Immature natural killer cell (primary cell): Measurements from ENCODE around the gene PCDHA12. TPM values are rescaled to one million over a fixed set of nuclear protein-coding genes. Genes with fewer than 3 reads are reported as not detected.
A peak's percentile ranks its signal among the peaks of the same experiment; 100 is the strongest.
"Not testable (repeated sequence)": the region's sequence is repeated elsewhere in the genome, so short reads cannot be mapped to it uniquely, and the experiment has no call there.

Source experiments
- DNase-seq, 3 donors: peaks; one replicate each; pipeline ENCODE4 v3.0.0; 2022; ENCODE audit warnings: mixed read lengths in 1 of 3
- H3K27ac Mint-ChIP-seq, 6 donors: one replicate each; pipeline ENCODE4 v1.8.0; 2020; ENCODE audit warnings: mixed read lengths in 6 of 6, mild to moderate bottlenecking in 5 of 6, inconsistent platforms in 4 of 6, moderate library complexity in 3 of 6
- H3K27me3 Mint-ChIP-seq, 3 donors: one replicate each; pipeline ENCODE4 v1.8.0; 2020 to 2021; ENCODE audit warnings: low read depth in 3 of 3, mild to moderate bottlenecking in 3 of 3, mixed read lengths in 3 of 3, moderate library complexity in 3 of 3, inconsistent platforms in 1 of 3
- H3K36me3 Mint-ChIP-seq, 3 donors: one replicate each; pipeline ENCODE4 v1.8.0; 2020; ENCODE audit warnings: mixed read lengths in 3 of 3, inconsistent platforms in 2 of 3, mild to moderate bottlenecking in 2 of 3
- H3K4me1 Mint-ChIP-seq, 2 donors: one replicate each; pipeline ENCODE4 v1.8.0; 2020; ENCODE audit warnings: inconsistent platforms in 2 of 2, mild to moderate bottlenecking in 2 of 2, mixed read lengths in 2 of 2, moderate library complexity in 1 of 2
- H3K4me3 Mint-ChIP-seq, 5 donors: one replicate each; pipeline ENCODE4 v1.8.0; 2020; ENCODE audit warnings: mild to moderate bottlenecking in 5 of 5, mixed read lengths in 5 of 5, inconsistent platforms in 3 of 5, moderate library complexity in 3 of 5
- H3K9me3 Mint-ChIP-seq, 6 donors: one replicate each; pipeline ENCODE4 v1.8.0; 2020; ENCODE audit warnings: mild to moderate bottlenecking in 6 of 6, mixed read lengths in 6 of 6, inconsistent platforms in 4 of 6, moderate library complexity in 3 of 6
- polyA plus RNA-seq, 3 donors: library from polyadenylated mRNA; unstranded; fragments of 300-500 nt; fragmentation: Illumina TruSeq; gene quantifications; one replicate each; pipeline ENCODE4 v1.2.3, GENCODE V29; 2021

The PCDHA12 gene
- polyA plus RNA-seq, 3 donors from 2014 or later: not detected

DNA sequence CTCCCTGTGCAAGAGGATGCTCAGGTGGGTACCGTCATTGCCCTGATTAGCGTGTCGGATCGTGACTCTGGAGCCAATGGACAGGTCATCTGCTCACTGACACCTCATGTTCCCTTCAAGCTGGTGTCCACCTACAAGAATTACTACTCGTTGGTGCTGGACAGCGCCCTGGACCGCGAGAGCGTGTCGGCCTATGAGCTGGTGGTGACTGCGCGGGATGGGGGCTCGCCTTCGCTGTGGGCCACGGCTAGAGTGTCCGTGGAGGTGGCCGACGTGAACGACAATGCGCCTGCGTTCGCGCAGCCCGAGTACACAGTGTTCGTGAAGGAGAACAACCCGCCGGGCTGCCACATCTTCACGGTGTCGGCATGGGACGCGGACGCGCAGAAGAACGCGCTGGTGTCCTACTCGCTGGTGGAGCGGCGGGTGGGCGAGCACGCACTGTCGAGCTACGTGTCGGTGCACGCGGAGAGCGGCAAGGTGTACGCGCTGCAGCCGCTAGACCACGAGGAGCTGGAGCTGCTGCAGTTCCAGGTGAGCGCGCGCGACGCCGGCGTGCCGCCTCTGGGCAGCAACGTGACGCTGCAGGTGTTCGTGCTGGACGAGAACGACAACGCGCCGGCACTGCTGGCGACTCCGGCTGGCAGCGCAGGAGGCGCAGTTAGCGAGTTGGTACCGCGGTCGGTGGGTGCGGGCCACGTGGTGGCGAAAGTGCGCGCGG, 1.6 kb downstream of the PCDHA12 start:
- not testable (repeated sequence) for H3K27ac Mint-ChIP-seq, DNase-seq, H3K4me1 Mint-ChIP-seq, H3K4me3 Mint-ChIP-seq
- Mint-ChIP-seq H3K9me3 (peaks cover 9 to 70% (median 23%) of the 10 kb centered on the region in 6 donors), H3K36me3 (peaks cover 0 to 10% (median 3%) of the 10 kb centered on the region in 3 donors), H3K27me3 (peaks cover 6 to 29% (median 18%) of the 10 kb centered on the region in 3 donors)

GRCh38 chr5:140877262-140877581, 2.1 kb downstream of the PCDHA12 start:
- no peak overlapping the region for H3K4me3 Mint-ChIP-seq
- peaks cover 6 to 33% (median 18%) of the 10 kb centered on the region in 3 donors for H3K27me3 Mint-ChIP-seq
- peaks cover 6 to 71% (median 23%) of the 10 kb centered on the region in 6 donors for H3K9me3 Mint-ChIP-seq

DNA sequence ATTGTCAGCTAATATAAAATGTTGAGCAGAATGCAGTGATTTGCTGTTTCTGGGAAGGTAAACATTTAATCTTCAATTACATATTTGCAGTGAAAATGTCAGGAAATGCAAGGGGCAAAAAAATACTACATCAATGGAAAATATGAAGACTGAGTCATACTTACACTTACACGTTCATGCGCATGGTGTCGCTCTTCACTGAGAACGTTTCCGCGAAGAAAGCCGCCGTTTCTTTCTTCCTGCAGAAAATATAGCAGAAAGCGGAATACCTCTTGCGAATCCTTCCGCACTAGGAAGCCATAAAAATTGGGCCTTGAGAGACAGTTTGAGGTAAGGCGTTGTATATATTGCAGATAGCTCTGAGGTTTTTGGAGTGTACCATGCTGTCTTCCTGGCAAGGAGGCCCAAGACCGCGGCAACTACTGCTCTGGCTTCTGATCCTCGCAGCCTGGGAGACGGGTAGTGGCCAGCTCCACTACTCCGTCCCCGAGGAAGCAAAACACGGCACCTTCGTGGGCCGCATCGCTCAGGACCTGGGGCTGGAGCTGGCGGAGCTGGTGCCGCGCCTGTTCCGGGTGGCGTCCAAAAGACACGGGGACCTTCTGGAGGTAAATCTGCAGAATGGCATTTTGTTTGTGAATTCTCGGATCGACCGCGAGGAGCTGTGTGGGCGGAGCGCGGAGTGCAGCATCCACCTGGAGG, 6.9 kb downstream of the PCDHA12 start, which contains the start of gene PCDHA13:
Gene PCDHA13, plus strand, starts transcription at position 236 of the 702 bp plus-strand sequence. Its CDS starts 145 bp downstream, at position 381.
- Mint-ChIP-seq H3K36me3 (peaks cover 0 to 11% (median 0%) of the 10 kb centered on the region in 3 donors), H3K4me1 (no peaks in the 10 kb centered on the region), H3K27ac (no peak within 1 kb of the TSS), H3K4me3 (peak within 1 kb of the TSS in 1 of 5 donors; percentile 13), H3K27me3 (peaks cover 2 to 17% (median 10%) of the 10 kb centered on the region in 3 donors), H3K9me3 (peaks cover 6 to 65% (median 17%) of the 10 kb centered on the region in 6 donors)
- DNase-seq: no peak

More at GRCh38 chr5:140877262-140877581, 2.1 kb downstream of the PCDHA12 start:
- H3K27ac Mint-ChIP-seq: no peak overlapping the region
- no peak for DNase-seq
- peaks cover 0 to 11% (median 0%) of the 10 kb centered on the region in 3 donors for H3K36me3 Mint-ChIP-seq
- H3K4me1 Mint-ChIP-seq: no peaks in the 10 kb centered on the region

GRCh38 chr5:140882591-140882899, 7.4 kb downstream of the PCDHA12 start:
- peaks cover 0 to 11% (median 0%) of the 10 kb centered on the region in 3 donors for H3K36me3 Mint-ChIP-seq
- no peak for DNase-seq
- peaks cover 8 to 67% (median 19%) of the 10 kb centered on the region in 6 donors for H3K9me3 Mint-ChIP-seq
- H3K4me3 Mint-ChIP-seq: no peak overlapping the region
- H3K27me3 Mint-ChIP-seq: peaks cover 2 to 17% (median 10%) of the 10 kb centered on the region in 3 donors
- H3K27ac Mint-ChIP-seq: no peak overlapping the region
- H3K4me1 Mint-ChIP-seq: no peaks in the 10 kb centered on the region

DNA sequence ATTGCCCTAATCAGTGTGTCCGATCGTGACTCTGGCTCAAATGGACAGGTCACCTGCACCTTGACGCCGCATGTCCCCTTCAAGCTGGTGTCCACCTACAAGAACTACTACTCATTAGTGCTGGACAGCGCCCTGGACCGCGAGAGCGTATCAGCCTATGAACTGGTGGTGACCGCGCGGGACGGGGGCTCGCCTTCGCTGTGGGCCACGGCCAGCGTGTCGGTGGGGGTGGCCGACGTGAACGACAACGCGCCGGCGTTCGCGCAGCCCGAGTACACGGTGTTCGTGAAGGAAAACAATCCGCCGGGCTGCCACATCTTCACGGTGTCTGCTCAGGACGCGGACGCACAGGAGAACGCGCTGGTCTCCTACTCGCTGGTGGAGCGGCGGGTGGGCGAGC, 8.3 kb downstream of the PCDHA12 start:
- H3K4me1 Mint-ChIP-seq: no peaks in the 10 kb centered on the region
- peaks cover 0 to 11% (median 0%) of the 10 kb centered on the region in 3 donors for H3K36me3 Mint-ChIP-seq
- H3K27me3 Mint-ChIP-seq: peaks cover 2 to 17% (median 8%) of the 10 kb centered on the region in 3 donors
- H3K27ac Mint-ChIP-seq: no peak overlapping the region
- DNase-seq: no peak
- H3K9me3 Mint-ChIP-seq: peaks cover 8 to 61% (median 16%) of the 10 kb centered on the region in 6 donors
- no peak overlapping the region for H3K4me3 Mint-ChIP-seq

- Mint-ChIP-seq H3K36me3 (peaks cover 0 to 11% (median 0%) of the 10 kb centered on the region in 3 donors), H3K27me3 (peaks cover 2 to 17% (median 8%) of the 10 kb centered on the region in 3 donors), H3K4me3 (no peak overlapping the region), H3K4me1 (no peaks in the 10 kb centered on the region), H3K27ac (no peak overlapping the region), H3K9me3 (peaks cover 5 to 54% (median 16%) of the 10 kb centered on the region in 6 donors)
- DNase-seq: no peak
Measured at GRCh38 chr5:140883927-140884697, 9.0 kb downstream of the PCDHA12 start.

- peaks cover 1 to 5% (median 4%) of the 10 kb centered on the region in 3 donors for H3K27me3 Mint-ChIP-seq
- DNase-seq: no peak
- H3K9me3 Mint-ChIP-seq: peaks cover under 1 to 17% (median 12%) of the 10 kb centered on the region in 6 donors
- H3K4me1 Mint-ChIP-seq: no peaks in the 10 kb centered on the region
- H3K27ac Mint-ChIP-seq: no peak overlapping the region
- H3K4me3 Mint-ChIP-seq: no peak overlapping the region
- no peaks in the 10 kb centered on the region for H3K36me3 Mint-ChIP-seq
Measured at GRCh38 chr5:140916325-140916724, 41.2 kb downstream of the PCDHA12 start.

DNA sequence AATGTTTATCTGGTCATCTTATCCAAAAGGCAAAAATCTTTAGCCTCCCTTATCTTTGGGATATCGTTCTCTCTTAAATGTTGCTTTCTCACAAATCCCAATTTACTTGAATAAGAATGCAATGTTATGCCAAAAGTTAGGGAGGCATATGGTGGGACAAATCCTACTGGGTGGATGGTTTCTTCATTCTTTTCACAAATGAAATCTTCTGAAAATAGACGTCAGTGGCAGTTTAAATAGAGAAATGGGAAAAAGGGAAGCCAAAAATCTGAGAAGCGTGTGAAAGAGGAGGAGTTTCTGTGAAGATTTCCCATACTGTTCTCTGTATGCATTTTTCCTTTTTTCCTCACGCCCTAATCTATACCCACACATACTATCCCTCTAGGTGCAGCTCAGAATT, 48.5 kb downstream of the PCDHA12 start:
- H3K4me1 Mint-ChIP-seq: peaks cover 6 to 8% of the 10 kb centered on the region in 2 donors
- H3K27ac Mint-ChIP-seq: no peak overlapping the region
- no peak for DNase-seq
- H3K9me3 Mint-ChIP-seq: peaks cover 1 to 38% (median 7%) of the 10 kb centered on the region in 6 donors
- no peak overlapping the region for H3K4me3 Mint-ChIP-seq
- H3K27me3 Mint-ChIP-seq: peaks cover 7 to 20% (median 14%) of the 10 kb centered on the region in 3 donors
- H3K36me3 Mint-ChIP-seq: no peaks in the 10 kb centered on the region

DNA sequence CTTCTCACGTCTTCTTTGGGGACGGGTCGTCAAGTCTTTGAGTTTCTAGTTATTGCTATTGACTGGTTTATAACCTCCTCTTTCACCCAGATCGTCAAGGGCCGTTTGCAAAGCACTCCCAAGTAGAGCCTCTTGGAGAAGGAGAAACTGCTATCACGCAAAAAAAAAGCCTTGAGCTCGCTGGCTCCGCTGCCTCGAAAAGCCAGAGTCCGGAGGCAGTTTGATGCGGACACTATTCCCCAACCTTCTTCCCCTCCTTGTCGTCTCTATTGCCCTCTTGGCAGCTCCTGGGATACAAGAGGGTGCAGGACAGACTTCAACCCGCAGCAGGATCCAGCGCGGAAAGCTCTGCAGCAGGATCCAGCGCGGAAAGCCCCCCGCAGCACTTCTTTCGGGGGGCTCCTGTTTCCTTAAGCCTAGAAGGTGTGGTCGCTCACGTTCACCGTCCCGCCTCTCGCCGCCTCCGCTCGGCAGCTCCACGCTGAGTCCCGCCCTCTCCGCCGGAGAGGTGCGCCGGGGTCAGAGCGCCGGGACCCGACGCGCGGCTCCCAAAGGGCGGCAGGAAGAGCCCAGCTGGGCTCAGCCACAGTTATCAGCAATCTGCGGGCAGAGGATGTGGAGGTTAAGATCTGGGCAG, 50.8 kb downstream of the PCDHA12 start, which contains the start of gene PCDHAC1:
Gene PCDHAC1, plus strand, starts transcription at position 494 of the 637 bp plus-strand sequence. CDS start 594 bp downstream, outside the sequence.
- Mint-ChIP-seq H3K27ac (no peak within 1 kb of the TSS), H3K4me3 (peak within 1 kb of the TSS; percentile 50 to 64 (median 54)), H3K9me3 (peaks cover 3 to 48% (median 6%) of the 10 kb centered on the region in 6 donors), H3K27me3 (peaks cover 7 to 21% (median 12%) of the 10 kb centered on the region in 3 donors), H3K4me1 (peaks cover 6 to 8% of the 10 kb centered on the region in 2 donors), H3K36me3 (no peaks in the 10 kb centered on the region)
- no peak for DNase-seq

GRCh38 chr5:140926443-140927227, 51.5 kb downstream of the PCDHA12 start:
- peak overlapping the region; percentile 50 to 64 (median 54) for H3K4me3 Mint-ChIP-seq
- H3K36me3 Mint-ChIP-seq: no peaks in the 10 kb centered on the region
- peak in 1 of 3 donors; percentile 3 for DNase-seq
- peaks cover 7 to 21% (median 12%) of the 10 kb centered on the region in 3 donors for H3K27me3 Mint-ChIP-seq
- H3K4me1 Mint-ChIP-seq: peaks cover 6 to 8% of the 10 kb centered on the region in 2 donors
- no peak overlapping the region for H3K27ac Mint-ChIP-seq
- peaks cover 5 to 48% (median 6%) of the 10 kb centered on the region in 6 donors for H3K9me3 Mint-ChIP-seq

GRCh38 chr5:140927228-140927573, 52.1 kb downstream of the PCDHA12 start:
- no peak for DNase-seq
- peaks cover 7 to 21% (median 12%) of the 10 kb centered on the region in 3 donors for H3K27me3 Mint-ChIP-seq
- no peaks in the 10 kb centered on the region for H3K36me3 Mint-ChIP-seq
- H3K4me1 Mint-ChIP-seq: peaks cover 6 to 8% of the 10 kb centered on the region in 2 donors
- peaks cover 3 to 45% (median 5%) of the 10 kb centered on the region in 6 donors for H3K9me3 Mint-ChIP-seq
- H3K27ac Mint-ChIP-seq: no peak overlapping the region
- H3K4me3 Mint-ChIP-seq: peak overlapping the region; percentile 50 to 64 (median 54)
